Cardiac atrium fibroblast (primary cell): ENCODE measurements around the gene PHKA1. TPM values are rescaled to one million over a fixed set of nuclear protein-coding genes. Genes with fewer than 3 reads are reported as not detected.

Source experiments
- total RNA-seq: library from RNA; depleted of rRNA; stranded (reverse); fragments of >200 nt; gene quantifications from 2 replicates; pipeline ENCODE4 v1.2.3, GENCODE V29; 2015

The PHKA1 gene
- total RNA-seq = 3.6 and 3.8 TPM in 2 replicates

GRCh38 chrX:72713599-72714477 is at the start of gene PHKA1:
Gene PHKA1 (minus strand): TSS chrX:72714306. CDS start chrX:72713880, 426 bp downstream.

GRCh38 chrX:72572248-72573157 is 141.6 kb downstream of the PHKA1 start, which contains the start of gene HDAC8:
Gene HDAC8 (minus strand): TSS chrX:72572843. CDS start chrX:72572761, 82 bp downstream.

Other genes with a start within 250 kb of the PHKA1 start
- 14.7 and 20.0 TPM in 2 replicates for gene HDAC8, start 141.5 kb downstream of the PHKA1 start, total RNA-seq
- gene DMRTC1B, start 62.6 kb upstream of the PHKA1 start, total RNA-seq = not detected in 2 replicates
- not detected in 2 replicates for gene FAM236B, start 68.4 kb upstream of the PHKA1 start, total RNA-seq
- gene FAM236D, start 93.9 kb upstream of the PHKA1 start, total RNA-seq = not detected in 2 replicates
- not detected in 2 replicates for gene FAM236C, start 198.3 kb upstream of the PHKA1 start, total RNA-seq
- not detected in 2 replicates for gene FAM236A, start 223.9 kb upstream of the PHKA1 start, total RNA-seq
- gene DMRTC1, start 229.5 kb upstream of the PHKA1 start, total RNA-seq = not detected in 2 replicates